ENCODE results near the gene HSPA1L.

HSPA1L gene

DNA sequence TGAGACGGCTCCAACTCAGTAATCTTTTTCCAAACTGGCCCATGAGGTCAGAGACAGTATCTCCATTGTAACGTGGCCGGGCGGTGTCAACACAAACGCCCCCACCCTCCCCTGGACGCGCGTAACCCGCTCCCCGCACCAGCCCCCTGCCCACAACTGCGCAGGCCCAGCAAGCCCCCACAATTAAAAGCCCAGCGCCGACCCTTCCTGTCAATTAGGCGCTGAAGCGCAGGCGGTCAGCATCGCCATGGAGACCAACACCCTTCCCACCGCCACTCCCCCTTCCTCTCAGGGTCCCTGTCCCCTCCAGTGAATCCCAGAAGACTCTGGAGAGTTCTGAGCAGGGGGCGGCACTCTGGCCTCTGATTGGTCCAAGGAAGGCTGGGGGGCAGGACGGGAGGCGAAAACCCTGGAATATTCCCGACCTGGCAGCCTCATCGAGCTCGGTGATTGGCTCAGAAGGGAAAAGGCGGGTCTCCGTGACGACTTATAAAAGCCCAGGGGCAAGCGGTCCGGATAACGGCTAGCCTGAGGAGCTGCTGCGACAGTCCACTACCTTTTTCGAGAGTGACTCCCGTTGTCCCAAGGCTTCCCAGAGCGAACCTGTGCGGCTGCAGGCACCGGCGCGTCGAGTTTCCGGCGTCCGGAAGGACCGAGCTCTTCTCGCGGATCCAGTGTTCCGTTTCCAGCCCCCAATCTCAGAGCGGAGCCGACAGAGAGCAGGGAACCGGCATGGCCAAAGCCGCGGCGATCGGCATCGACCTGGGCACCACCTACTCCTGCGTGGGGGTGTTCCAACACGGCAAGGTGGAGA, at the start of gene HSPA1L, which contains the start of gene HSPA1A:
Gene HSPA1L (minus strand): TSS at position 259 of the 814 bp plus-strand sequence. CDS start 3,311 bp downstream, outside the sequence.
Gene HSPA1A (plus strand): TSS at position 519 of the 814 bp plus-strand sequence. CDS start 214 bp downstream, at position 733.
- TF ChIP-seq CTCF (IDR thresholded peaks at IDR 0.05): no peak

DNA sequence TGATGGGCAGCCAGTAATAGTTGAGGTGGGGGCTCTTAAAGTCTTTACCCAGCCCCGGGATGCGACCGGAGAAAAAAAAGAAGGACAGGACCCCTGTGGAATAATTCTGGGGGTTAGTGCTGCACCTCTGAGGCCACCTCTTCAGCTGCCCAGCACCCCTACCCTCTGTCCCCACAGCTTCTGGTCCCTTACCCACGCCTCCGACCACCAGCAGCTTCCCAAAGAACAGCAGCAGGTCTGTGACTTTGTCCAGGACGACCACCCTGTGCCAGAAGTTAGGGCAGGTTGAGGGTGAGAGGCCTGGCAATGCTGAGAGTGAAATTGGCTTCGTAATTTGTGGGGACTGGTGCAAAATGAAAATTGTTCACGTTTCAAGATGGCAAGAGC, 49.7 kb upstream of the HSPA1L start:
- TF ChIP-seq CTCF (IDR thresholded peaks at IDR 0.05): no peak

GRCh38 chr6:31862344-31863235, 47.5 kb upstream of the HSPA1L start, which contains the start of gene NEU1:
Gene NEU1 (minus strand): TSS chr6:31862821. CDS start chr6:31862776, 45 bp downstream.
- TF ChIP-seq CTCF (IDR thresholded peaks at IDR 0.05): no peak

DNA sequence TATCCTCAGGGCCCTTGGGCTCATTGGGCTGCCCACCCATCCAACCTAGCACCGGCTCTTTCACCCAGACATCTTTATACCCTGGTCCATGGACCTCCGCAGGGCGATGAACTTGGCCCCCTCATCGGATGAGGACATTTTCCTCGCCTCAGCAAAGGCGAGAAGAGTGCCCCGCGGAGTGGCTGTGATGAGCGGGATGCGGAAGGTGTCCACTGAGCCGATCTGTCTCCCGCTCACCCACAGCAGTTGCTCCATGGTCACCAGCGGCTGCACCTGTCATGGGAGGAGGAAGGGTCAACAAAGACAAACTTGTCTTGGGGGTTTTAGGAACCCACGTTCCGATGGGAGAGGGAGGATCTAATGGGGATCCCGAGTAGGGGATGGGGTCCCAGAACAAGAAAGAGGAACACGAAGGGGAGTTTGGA, 46.8 kb upstream of the HSPA1L start:
- TF ChIP-seq CTCF (IDR thresholded peaks at IDR 0.05): no peak

- TF ChIP-seq CTCF (IDR thresholded peaks at IDR 0.05): no peak
Measured at GRCh38 chr6:31861150-31861549, 46.1 kb upstream of the HSPA1L start.

GRCh38 chr6:31860349-31860748, 45.3 kb upstream of the HSPA1L start:
- TF ChIP-seq CTCF (IDR thresholded peaks at IDR 0.05): no peak

GRCh38 chr6:31859923-31860322, 44.8 kb upstream of the HSPA1L start:
- no peak for TF ChIP-seq CTCF (IDR thresholded peaks at IDR 0.05)
